DND-41 (cell line): ENCODE results near the gene PHTF1.

Experiments
- ATAC-seq: fragments of 200-7000 bp; cut with Tn5 transposase; 3 replicates; pipeline ENCODE4 v1.9.1; 2021; ENCODE audit warnings: low read depth; ENCODE audit not compliant: insufficient read depth
- DNase-seq: peaks from one replicate; pipeline ENCODE4 v3.0.0-alpha.2; 2020
- H2AFZ ChIP-seq: 2 replicates; pipeline ENCODE4 v1.6.0; 2012; ENCODE audit warnings: low read depth, low read length
- H3K27ac ChIP-seq: 2 replicates; pipeline ENCODE4 v1.5.1; 2012; ENCODE audit warnings: low read length, inconsistent platforms
- H3K27me3 ChIP-seq: fragments of 200-600 bp; sonication (generic); 2 replicates; pipeline ENCODE4 v1.6.0; 2012; ENCODE audit warnings: low read length, mild to moderate bottlenecking, inconsistent platforms; ENCODE audit not compliant: insufficient read depth, poor library complexity
- H3K36me3 ChIP-seq: 2 replicates; pipeline ENCODE4 v1.5.1; 2012; ENCODE audit warnings: low read length, inconsistent platforms; ENCODE audit not compliant: insufficient read depth
- H3K4me1 ChIP-seq: 2 replicates; pipeline ENCODE4 v1.5.1; 2012; ENCODE audit warnings: mild to moderate bottlenecking, low read length; ENCODE audit not compliant: insufficient read depth
- H3K4me2 ChIP-seq: 2 replicates; pipeline ENCODE4 v1.6.0; 2012; ENCODE audit warnings: mild to moderate bottlenecking, moderate library complexity, low read length, inconsistent platforms; ENCODE audit not compliant: insufficient read depth
- H3K4me3 ChIP-seq, 2 experiments: fragments of 200-600 bp in 1 of 2; shearing (Covaris generic) in 1 of 2; 2 replicates each; pipeline ENCODE4 v1.5.1; 2012 to 2016; ENCODE audit warnings: inconsistent platforms in 2 of 2, low read length in 2 of 2, mild to moderate bottlenecking in 2 of 2, low read depth in 1 of 2, moderate library complexity in 1 of 2
- H3K79me2 ChIP-seq: 2 replicates; pipeline ENCODE4 v1.6.0; 2012; ENCODE audit warnings: low read length, inconsistent platforms; ENCODE audit not compliant: insufficient read depth
- H3K9ac ChIP-seq: 2 replicates; pipeline ENCODE4 v1.6.0; 2012; ENCODE audit warnings: low read depth, mild to moderate bottlenecking, inconsistent platforms, low read length, moderate library complexity
- H3K9me3 ChIP-seq: 2 replicates; pipeline ENCODE4 v1.5.1; 2012; ENCODE audit warnings: low read length, moderate library complexity, mild to moderate bottlenecking, inconsistent platforms; ENCODE audit not compliant: insufficient read depth, severe bottlenecking
- H4K20me1 ChIP-seq: 2 replicates; pipeline ENCODE4 v1.6.0; 2012; ENCODE audit warnings: low read length; ENCODE audit not compliant: insufficient read depth
- EZH2 ChIP-seq: IDR thresholded peaks from 3 replicates; pipeline ENCODE4 v1.6.1; 2012; ENCODE audit warnings: borderline replicate concordance, low read depth, mild to moderate bottlenecking, moderate library complexity, low read length, inconsistent platforms; ENCODE audit not compliant: severe bottlenecking
- TF ChIP-seq, protein P1 (sequence below): IDR thresholded peaks from 2 replicates; pipeline ENCODE4 v1.5.1; 2012; ENCODE audit warnings: borderline replicate concordance, low read length, moderate library complexity, mild to moderate bottlenecking; ENCODE audit not compliant: poor library complexity, severe bottlenecking; ENCODE audit errors: extremely low read depth

PHTF1 gene

DNA sequence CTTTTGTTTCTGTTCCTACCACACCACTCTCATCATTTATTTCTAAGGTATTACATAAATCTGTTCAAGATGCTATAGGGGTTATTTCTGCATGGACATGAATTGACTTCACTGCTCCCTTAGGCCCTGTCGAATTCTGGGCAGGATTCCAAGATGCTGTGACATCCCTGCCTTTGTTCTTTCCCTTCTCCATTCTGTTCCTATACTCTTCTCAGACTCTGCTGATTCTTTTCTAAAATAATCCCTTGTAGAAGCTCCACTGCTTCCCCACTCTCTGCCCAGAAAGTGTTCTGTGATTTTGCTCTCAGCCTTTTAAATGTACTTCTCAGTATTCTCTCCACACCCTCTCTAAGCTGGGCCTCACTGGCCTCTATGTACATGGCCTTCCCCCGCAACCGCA, 99.2 kb downstream of the PHTF1 start:
- DNase-seq (no peak), ATAC-seq (no peak)
- H3K9me3 ChIP-seq, result no peaks in the 10 kb centered on the region
- no peaks in the 10 kb centered on the region for H3K79me2 ChIP-seq
- H3K4me1 ChIP-seq, result no peaks in the 10 kb centered on the region
- no peaks in the 10 kb centered on the region for H4K20me1 ChIP-seq
- no peak overlapping the region for H3K9ac ChIP-seq
- peaks cover 2% of the 10 kb centered on the region; the same call in 1 of the 2 replicates for H3K36me3 ChIP-seq
- H3K4me3 ChIP-seq, result no peak overlapping the region
- H3K27me3 ChIP-seq, result no peaks in the 10 kb centered on the region
- no peak overlapping the region for H2AFZ ChIP-seq
- H3K4me2 ChIP-seq, result no peak overlapping the region
- no peak overlapping the region for H3K27ac ChIP-seq
- TF ChIP-seq EZH2, result no peak
- TF ChIP-seq, protein P1, sequence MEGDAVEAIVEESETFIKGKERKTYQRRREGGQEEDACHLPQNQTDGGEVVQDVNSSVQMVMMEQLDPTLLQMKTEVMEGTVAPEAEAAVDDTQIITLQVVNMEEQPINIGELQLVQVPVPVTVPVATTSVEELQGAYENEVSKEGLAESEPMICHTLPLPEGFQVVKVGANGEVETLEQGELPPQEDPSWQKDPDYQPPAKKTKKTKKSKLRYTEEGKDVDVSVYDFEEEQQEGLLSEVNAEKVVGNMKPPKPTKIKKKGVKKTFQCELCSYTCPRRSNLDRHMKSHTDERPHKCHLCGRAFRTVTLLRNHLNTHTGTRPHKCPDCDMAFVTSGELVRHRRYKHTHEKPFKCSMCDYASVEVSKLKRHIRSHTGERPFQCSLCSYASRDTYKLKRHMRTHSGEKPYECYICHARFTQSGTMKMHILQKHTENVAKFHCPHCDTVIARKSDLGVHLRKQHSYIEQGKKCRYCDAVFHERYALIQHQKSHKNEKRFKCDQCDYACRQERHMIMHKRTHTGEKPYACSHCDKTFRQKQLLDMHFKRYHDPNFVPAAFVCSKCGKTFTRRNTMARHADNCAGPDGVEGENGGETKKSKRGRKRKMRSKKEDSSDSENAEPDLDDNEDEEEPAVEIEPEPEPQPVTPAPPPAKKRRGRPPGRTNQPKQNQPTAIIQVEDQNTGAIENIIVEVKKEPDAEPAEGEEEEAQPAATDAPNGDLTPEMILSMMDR, result no peak

DNA sequence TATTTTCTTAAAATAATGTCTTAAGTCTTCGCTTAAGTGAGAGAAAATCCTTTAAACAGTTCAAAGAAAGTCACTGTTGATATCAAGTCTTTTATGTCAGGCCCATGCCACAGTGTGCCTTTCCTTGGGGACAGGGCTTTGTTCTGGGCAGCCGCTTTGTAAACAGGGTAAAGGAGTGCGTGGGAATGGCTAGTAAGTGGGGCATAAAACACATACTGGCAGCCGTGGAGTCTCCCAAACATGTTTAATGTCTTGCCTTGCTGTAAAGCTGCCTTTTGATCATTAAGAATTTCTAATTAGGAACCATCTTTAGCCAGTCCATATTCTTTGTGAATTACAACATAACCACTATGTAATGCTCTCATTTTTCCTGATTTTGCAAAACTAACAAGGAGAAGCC, 99.7 kb downstream of the PHTF1 start:
- Histone ChIP-seq H3K9me3 (no peaks in the 10 kb centered on the region), H3K27ac (no peak overlapping the region), H3K4me2 (no peak overlapping the region), H3K4me1 (no peaks in the 10 kb centered on the region), H3K36me3 (peaks cover 2% of the 10 kb centered on the region; the same call in 1 of the 2 replicates), H3K9ac (no peak overlapping the region), H3K79me2 (no peaks in the 10 kb centered on the region), H2AFZ (no peak overlapping the region), H4K20me1 (no peaks in the 10 kb centered on the region), H3K27me3 (no peaks in the 10 kb centered on the region), H3K4me3 (no peak overlapping the region)
- DNase-seq (no peak), ATAC-seq (no peak)
- TF ChIP-seq, protein P1, result no peak
- no peak for TF ChIP-seq EZH2

DNA sequence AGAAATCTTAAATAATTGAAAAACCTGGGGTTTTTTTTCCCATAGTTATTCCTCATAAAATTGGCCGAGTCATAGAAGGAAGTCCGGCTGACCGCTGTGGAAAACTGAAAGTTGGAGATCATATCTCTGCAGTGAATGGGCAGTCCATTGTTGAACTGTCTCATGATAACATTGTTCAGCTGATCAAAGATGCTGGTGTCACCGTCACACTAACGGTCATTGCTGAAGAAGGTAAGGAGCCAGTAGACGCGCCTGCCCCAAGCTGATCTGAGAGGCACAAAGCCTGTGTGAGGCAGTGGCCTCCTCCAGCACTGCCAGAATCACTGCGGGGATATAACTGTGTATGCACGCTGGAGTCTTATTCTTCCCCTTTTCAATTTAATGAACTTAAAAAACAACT, 100.3 kb downstream of the PHTF1 start:
- TF ChIP-seq EZH2, result no peak
- TF ChIP-seq, protein P1, result no peak
- no peak overlapping the region for H3K4me2 ChIP-seq
- no peak overlapping the region for H3K9ac ChIP-seq
- H4K20me1 ChIP-seq, result no peaks in the 10 kb centered on the region
- no peak overlapping the region for H3K27ac ChIP-seq
- no peak for DNase-seq
- H3K4me1 ChIP-seq, result no peaks in the 10 kb centered on the region
- H3K4me3 ChIP-seq, result no peak overlapping the region
- no peaks in the 10 kb centered on the region for H3K27me3 ChIP-seq
- H3K9me3 ChIP-seq, result no peaks in the 10 kb centered on the region
- H3K36me3 ChIP-seq, result peaks cover 2% of the 10 kb centered on the region; the same call in 1 of the 2 replicates
- ATAC-seq, result no peak
- no peaks in the 10 kb centered on the region for H3K79me2 ChIP-seq
- no peak overlapping the region for H2AFZ ChIP-seq

DNA sequence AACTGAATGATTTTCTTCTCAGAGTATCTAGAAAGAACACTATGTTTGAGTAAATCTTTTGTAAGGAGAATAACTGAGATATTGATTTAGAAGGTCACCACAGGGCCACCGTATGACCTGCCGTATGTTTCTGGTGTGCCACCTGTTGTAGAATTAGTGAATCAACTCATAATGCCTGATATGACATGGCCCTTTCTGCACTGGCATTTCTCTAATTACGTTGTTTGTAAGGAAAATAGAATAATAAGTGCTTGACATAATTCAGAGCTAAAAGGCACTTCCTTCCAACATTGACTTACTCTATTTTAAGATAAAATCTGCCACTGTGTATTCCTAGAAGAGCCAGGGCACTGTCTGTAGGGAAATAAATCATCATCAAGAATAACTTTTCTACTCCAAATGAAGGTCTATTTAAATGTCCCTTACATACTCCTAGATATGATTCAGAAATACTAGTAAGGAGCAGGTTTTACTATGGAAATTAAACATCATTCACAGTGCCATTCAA, 101.7 kb downstream of the PHTF1 start:
- Histone ChIP-seq H3K79me2 (no peaks in the 10 kb centered on the region), H3K9me3 (no peaks in the 10 kb centered on the region), H4K20me1 (no peaks in the 10 kb centered on the region), H3K27me3 (no peaks in the 10 kb centered on the region), H3K9ac (no peak overlapping the region), H3K4me3 (no peak overlapping the region), H3K4me2 (no peak overlapping the region), H3K4me1 (no peaks in the 10 kb centered on the region), H3K27ac (no peak overlapping the region), H3K36me3 (peaks cover 2% of the 10 kb centered on the region; the same call in 1 of the 2 replicates), H2AFZ (no peak overlapping the region)
- DNase-seq (no peak), ATAC-seq (no peak)
- TF ChIP-seq, protein P1, result no peak
- no peak for TF ChIP-seq EZH2
